ENCODE results near the gene EVPLL.
"Not testable (repeated sequence)": the region's sequence is repeated elsewhere in the genome, so short reads cannot be mapped to it uniquely, and the experiment has no call there.

Gene EVPLL

DNA sequence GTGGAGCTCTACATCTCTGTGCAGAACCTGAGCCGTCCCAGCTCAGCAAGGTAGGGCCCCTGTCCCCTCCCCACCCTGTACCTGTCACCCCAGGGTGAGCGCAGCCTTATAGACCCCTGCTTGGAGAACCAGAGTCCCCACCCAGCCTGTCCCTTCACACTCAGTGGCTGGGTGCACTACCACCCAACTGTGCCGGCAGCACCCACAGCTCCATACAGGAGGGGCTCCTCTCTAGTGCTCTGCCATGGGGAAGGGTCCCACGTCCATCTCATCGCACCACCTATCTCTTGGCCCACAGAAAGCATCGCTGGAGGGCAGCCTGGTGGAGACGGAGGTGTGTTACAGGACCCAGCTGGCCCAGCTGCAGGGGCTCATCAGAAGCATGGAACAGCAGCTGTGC is 45.4 kb downstream of the EVPLL start:
- not testable (repeated sequence) for DNase-seq (ENCODE audit: low read depth in 2 of 2)

DNA sequence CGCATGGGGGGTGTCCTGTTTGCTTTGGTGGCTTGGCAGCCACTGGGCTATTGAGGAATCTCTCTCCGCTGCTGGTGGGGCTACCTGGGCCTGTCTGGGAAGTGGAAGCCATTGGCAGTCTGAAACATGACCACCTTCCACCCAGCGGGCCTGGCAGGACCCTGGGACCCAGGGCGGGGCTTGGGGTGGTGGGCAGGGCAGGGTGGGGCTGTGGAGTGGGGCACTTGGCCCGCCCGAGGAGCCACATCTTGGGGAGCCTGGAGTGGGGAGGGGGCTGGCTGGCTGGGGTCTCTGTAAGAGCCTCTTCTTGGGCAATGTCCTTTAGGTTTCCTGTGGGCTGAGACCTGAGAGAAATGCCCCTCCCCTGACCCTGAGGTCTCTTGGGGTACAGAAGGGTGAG is 48.0 kb downstream of the EVPLL start:
- not testable (repeated sequence) for DNase-seq (ENCODE audit: low read depth in 2 of 2)

DNA sequence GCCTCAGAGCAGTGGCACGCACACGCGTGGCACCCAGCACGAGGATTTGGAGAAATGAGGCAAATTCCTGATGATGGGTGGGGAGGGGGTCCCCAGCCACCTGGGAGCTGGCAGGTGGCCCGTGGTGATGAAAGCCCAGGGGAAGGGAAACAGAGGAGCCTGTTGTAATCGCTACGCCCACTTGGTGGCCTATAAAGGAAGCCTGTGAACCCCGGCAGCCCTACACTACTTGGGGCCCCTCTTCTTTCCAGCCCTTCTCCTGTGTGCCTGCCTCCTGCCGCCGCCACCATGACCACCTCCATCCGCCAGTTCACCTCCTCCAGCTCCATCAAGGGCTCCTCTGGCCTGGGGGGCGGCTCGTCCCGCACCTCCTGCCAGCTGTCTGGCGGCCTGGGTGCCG is 49.1 kb downstream of the EVPLL start:
- not testable (repeated sequence) for DNase-seq (ENCODE audit: low read depth in 2 of 2)

DNA sequence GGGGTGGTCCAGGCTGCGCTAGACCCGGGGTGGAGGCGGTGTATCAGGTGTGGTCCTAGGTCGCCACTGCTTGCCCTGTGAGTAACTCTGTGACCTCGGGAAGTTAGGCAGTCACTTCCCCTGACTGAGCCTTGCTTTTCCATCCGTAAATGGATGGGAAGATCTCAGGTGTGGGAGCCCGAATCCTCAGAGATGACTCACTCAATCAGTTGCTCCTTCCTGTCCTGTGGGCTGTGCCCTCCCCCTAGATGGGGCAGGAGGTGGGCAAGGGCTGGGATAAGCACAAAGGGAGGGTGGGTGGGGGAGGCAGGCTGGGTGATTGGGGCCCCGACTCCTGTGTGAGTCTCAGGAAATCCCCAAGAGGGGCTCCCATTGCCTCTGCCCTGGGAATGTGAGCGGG is 54.6 kb downstream of the EVPLL start:
- DNase-seq (ENCODE audit: low read depth in 2 of 2) = not testable (repeated sequence)
